Measurements from ENCODE around the gene ASTN2. TPM values are rescaled to one million over a fixed set of nuclear protein-coding genes. Genes with fewer than 3 reads are reported as not detected.

The ASTN2 gene
- total and polyA plus RNA-seq, 2 experiments from 2014 or later = 5.6 to 7.7 TPM

DNA sequence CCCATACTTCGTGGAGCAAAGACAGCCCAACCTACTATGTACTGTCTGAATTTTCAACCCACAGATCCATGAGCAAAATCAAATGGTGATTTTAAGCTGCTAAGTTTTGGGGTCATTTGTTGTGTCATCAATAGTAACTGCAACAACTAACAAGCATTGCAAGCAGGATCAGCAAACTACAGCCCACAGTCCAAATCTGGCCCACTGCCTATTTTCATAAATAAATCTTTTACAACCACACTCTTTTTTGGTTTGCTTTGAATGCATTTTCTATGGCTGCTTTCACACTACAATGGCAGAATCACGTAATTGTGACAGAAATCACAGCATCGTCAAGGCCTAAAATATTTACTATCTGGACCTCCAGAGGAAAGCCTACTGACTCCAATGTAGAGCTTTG is 964.9 kb downstream of the ASTN2 start:
- Histone ChIP-seq H3K4me3 (no peak overlapping the region), H3K27me3 (no peaks in the 10 kb centered on the region), H3K36me3 (no peaks in the 10 kb centered on the region), H3K4me1 (ENCODE audit: low read depth) (peaks cover 4% of the 10 kb centered on the region), H3K9me3 (ENCODE audit: low read depth) (no peaks in the 10 kb centered on the region), H3K27ac (no peak overlapping the region)
- no peak for DNase-seq (ENCODE audit: low read depth in 1 of 2, low spot score in 1 of 2)
- TF ChIP-seq, protein P1, sequence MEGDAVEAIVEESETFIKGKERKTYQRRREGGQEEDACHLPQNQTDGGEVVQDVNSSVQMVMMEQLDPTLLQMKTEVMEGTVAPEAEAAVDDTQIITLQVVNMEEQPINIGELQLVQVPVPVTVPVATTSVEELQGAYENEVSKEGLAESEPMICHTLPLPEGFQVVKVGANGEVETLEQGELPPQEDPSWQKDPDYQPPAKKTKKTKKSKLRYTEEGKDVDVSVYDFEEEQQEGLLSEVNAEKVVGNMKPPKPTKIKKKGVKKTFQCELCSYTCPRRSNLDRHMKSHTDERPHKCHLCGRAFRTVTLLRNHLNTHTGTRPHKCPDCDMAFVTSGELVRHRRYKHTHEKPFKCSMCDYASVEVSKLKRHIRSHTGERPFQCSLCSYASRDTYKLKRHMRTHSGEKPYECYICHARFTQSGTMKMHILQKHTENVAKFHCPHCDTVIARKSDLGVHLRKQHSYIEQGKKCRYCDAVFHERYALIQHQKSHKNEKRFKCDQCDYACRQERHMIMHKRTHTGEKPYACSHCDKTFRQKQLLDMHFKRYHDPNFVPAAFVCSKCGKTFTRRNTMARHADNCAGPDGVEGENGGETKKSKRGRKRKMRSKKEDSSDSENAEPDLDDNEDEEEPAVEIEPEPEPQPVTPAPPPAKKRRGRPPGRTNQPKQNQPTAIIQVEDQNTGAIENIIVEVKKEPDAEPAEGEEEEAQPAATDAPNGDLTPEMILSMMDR (IDR thresholded peaks at IDR 0.05; ENCODE audit: low read depth, low read length) = no peak

- Histone ChIP-seq H3K4me3 (no peak overlapping the region), H3K9me3 (ENCODE audit: low read depth) (no peaks in the 10 kb centered on the region), H3K4me1 (ENCODE audit: low read depth) (peaks cover 4% of the 10 kb centered on the region), H3K27ac (no peak overlapping the region), H3K27me3 (no peaks in the 10 kb centered on the region), H3K36me3 (no peaks in the 10 kb centered on the region)
- no peak for DNase-seq (ENCODE audit: low read depth in 1 of 2, low spot score in 1 of 2)
- TF ChIP-seq, protein P1 (IDR thresholded peaks at IDR 0.05; ENCODE audit: low read depth, low read length) = no peak
Observed at GRCh38 chr9:116448431-116448830, 966.4 kb downstream of the ASTN2 start.

- Histone ChIP-seq H3K4me3 (no peak overlapping the region), H3K9me3 (ENCODE audit: low read depth) (no peaks in the 10 kb centered on the region), H3K36me3 (no peaks in the 10 kb centered on the region), H3K27ac (no peak overlapping the region), H3K4me1 (ENCODE audit: low read depth) (peaks cover 4% of the 10 kb centered on the region), H3K27me3 (no peaks in the 10 kb centered on the region)
- DNase-seq (ENCODE audit: low read depth in 1 of 2, low spot score in 1 of 2) = peak in 1 of 2 donors; percentile 59
- TF ChIP-seq, protein P1 (IDR thresholded peaks at IDR 0.05; ENCODE audit: low read depth, low read length) = no peak
Observed at GRCh38 chr9:116447934-116448333, 966.9 kb downstream of the ASTN2 start.

DNA sequence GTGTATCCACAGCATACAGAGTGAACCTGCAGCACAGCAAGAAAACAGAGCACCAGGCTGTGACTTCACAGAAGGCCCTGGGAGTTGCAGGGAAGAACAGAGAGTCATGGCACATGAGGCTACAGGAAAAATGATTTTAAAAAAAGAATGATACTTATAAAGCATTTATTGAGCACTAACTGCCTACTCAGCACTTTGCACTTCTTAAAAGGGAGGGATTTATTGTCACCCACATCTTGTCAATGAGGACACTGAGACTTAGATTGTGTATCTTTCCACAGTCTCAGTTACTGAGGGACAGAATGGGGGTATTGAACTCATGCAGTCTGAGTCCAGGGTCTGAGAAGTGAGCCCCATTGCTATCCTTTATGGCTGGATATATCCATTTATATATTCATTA is 972.3 kb downstream of the ASTN2 start:
- no peaks in the 10 kb centered on the region for H3K27me3 ChIP-seq
- TF ChIP-seq, protein P1 (IDR thresholded peaks at IDR 0.05; ENCODE audit: low read depth, low read length) = no peak
- no peak for DNase-seq (ENCODE audit: low read depth in 1 of 2, low spot score in 1 of 2)

GRCh38 chr9:116437411-116438370 is 977.2 kb downstream of the ASTN2 start:
- peak in 1 of 2 donors; percentile 11 for DNase-seq (ENCODE audit: low read depth in 1 of 2, low spot score in 1 of 2)
- peak overlapping the region; percentile 30 for H3K27ac ChIP-seq
- H3K4me1 ChIP-seq (ENCODE audit: low read depth) = no peaks in the 10 kb centered on the region
- no peak overlapping the region for H3K4me3 ChIP-seq
- TF ChIP-seq, protein P1 (IDR thresholded peaks at IDR 0.05; ENCODE audit: low read depth, low read length) = no peak
- H3K9me3 ChIP-seq (ENCODE audit: low read depth) = no peaks in the 10 kb centered on the region
- no peaks in the 10 kb centered on the region for H3K27me3 ChIP-seq
- no peaks in the 10 kb centered on the region for H3K36me3 ChIP-seq

More for the DNA sequence above, 972.3 kb downstream of the ASTN2 start:
- Histone ChIP-seq H3K4me3 (no peak overlapping the region), H3K36me3 (no peaks in the 10 kb centered on the region), H3K27ac (no peak overlapping the region), H3K4me1 (ENCODE audit: low read depth) (no peaks in the 10 kb centered on the region), H3K9me3 (ENCODE audit: low read depth) (no peaks in the 10 kb centered on the region)
